GM23338 (cell line): ENCODE data around the gene NR3C1. TPM values are rescaled to one million over a fixed set of nuclear protein-coding genes. Genes with fewer than 3 reads are reported as not detected.

Experiments used
- ATAC-seq: fragments of 200-7000 bp; cut with Tn5 transposase; 3 replicates; pipeline ENCODE4 v1.9.1; 2020
- DNase-seq: peaks from one replicate; pipeline ENCODE4 v3.0.0-alpha.2; 2015; ENCODE audit warnings: low spot score
- H2AFZ ChIP-seq: fragments of 200-600 bp; sonication (generic); 2 replicates; pipeline ENCODE4 v1.8.0; 2016; ENCODE audit warnings: antibody characterized with exemption, mild to moderate bottlenecking, moderate library complexity
- H3F3A ChIP-seq: fragments of 200-600 bp; sonication (generic); replicated peaks from 2 replicates; pipeline ENCODE4 v1.8.0; 2017; ENCODE audit warnings: antibody characterized with exemption, mixed run types, low read depth
- H3K27ac ChIP-seq: fragments of 200-600 bp; sonication (generic); 2 replicates; pipeline ENCODE4 v1.6.1; 2016; ENCODE audit warnings: low read depth
- H3K27me3 ChIP-seq: fragments of 200-600 bp; sonication (generic); 2 replicates; pipeline ENCODE4 v1.8.0; 2016; ENCODE audit warnings: mild to moderate bottlenecking, mixed run types, moderate library complexity; ENCODE audit not compliant: insufficient read depth
- H3K36me3 ChIP-seq: fragments of 200-600 bp; sonication (generic); 2 replicates; pipeline ENCODE4 v1.8.0; 2016; ENCODE audit warnings: mild to moderate bottlenecking; ENCODE audit not compliant: insufficient read depth
- H3K4me1 ChIP-seq: fragments of 200-600 bp; sonication (generic); 2 replicates; pipeline ENCODE4 v1.8.0; 2016; ENCODE audit warnings: mild to moderate bottlenecking, moderate library complexity; ENCODE audit not compliant: insufficient read depth
- H3K4me2 ChIP-seq: fragments of 200-600 bp; sonication (generic); 2 replicates; pipeline ENCODE4 v1.7.1; 2017; ENCODE audit warnings: mixed run types
- H3K4me3 ChIP-seq: fragments of 200-600 bp; sonication (generic); 2 replicates; pipeline ENCODE4 v1.6.1; 2016; ENCODE audit warnings: mixed run types
- H3K79me2 ChIP-seq: fragments of 200-600 bp; sonication (generic); replicated peaks from 2 replicates; pipeline ENCODE4 v1.8.0; 2017; ENCODE audit warnings: mild to moderate bottlenecking; ENCODE audit not compliant: insufficient read depth
- H3K9me2 ChIP-seq: fragments of 200-600 bp; sonication (generic); 2 replicates; pipeline ENCODE4 v1.8.0; 2017; ENCODE audit not compliant: insufficient read depth
- H4K20me1 ChIP-seq: fragments of 200-600 bp; sonication (generic); replicated peaks from 2 replicates; pipeline ENCODE4 v1.8.0; 2017; ENCODE audit warnings: mild to moderate bottlenecking; ENCODE audit not compliant: insufficient read depth
- H3K27ac Mint-ChIP-seq: 2 replicates; pipeline ENCODE4 v1.8.0; 2020; ENCODE audit warnings: inconsistent platforms, mild to moderate bottlenecking, moderate library complexity, mixed read lengths
- H3K27me3 Mint-ChIP-seq: 3 replicates; pipeline ENCODE4 v1.8.0; 2022; ENCODE audit warnings: low read depth, mild to moderate bottlenecking, moderate library complexity, mixed read lengths, inconsistent platforms; ENCODE audit not compliant: insufficient read depth, poor library complexity
- H3K36me3 Mint-ChIP-seq: 3 replicates; pipeline ENCODE4 v1.8.0; 2021; ENCODE audit warnings: low read depth, mild to moderate bottlenecking, inconsistent platforms, moderate library complexity, mixed read lengths
- H3K4me1 Mint-ChIP-seq: 3 replicates; pipeline ENCODE4 v1.8.0; 2020; ENCODE audit warnings: mild to moderate bottlenecking, inconsistent platforms, mixed read lengths
- H3K4me3 Mint-ChIP-seq: 3 replicates; pipeline ENCODE4 v1.8.0; 2021; ENCODE audit warnings: moderate library complexity, mild to moderate bottlenecking, inconsistent platforms, mixed read lengths
- H3K9me3 Mint-ChIP-seq: 3 replicates; pipeline ENCODE4 v1.8.0; 2020; ENCODE audit warnings: moderate library complexity, mild to moderate bottlenecking, inconsistent platforms, mixed read lengths
- CREB1 ChIP-seq: fragments of 250-450 bp; sonication (Bioruptor Pico); IDR thresholded peaks from 2 replicates; pipeline ENCODE4 v1.5.0; 2020; ENCODE audit warnings: low read depth, mild to moderate bottlenecking, moderate library complexity
- EZH2 ChIP-seq: fragments of 200-600 bp; sonication (generic); IDR thresholded peaks from one replicate; pipeline ENCODE4 v1.8.0; 2017; ENCODE audit warnings: antibody characterized with exemption, mild to moderate bottlenecking, low read depth; ENCODE audit not compliant: unreplicated experiment
- EZH2phosphoT487 ChIP-seq: fragments of 200-600 bp; sonication (generic); IDR thresholded peaks from one replicate; pipeline ENCODE4 v1.8.1; 2018; ENCODE audit warnings: antibody characterized with exemption; ENCODE audit not compliant: unreplicated experiment
- JUNB ChIP-seq: IDR thresholded peaks from one replicate; pipeline ENCODE4 v1.6.1; 2016; ENCODE audit warnings: antibody characterized with exemption; ENCODE audit not compliant: unreplicated experiment
- NANOG ChIP-seq: IDR thresholded peaks from 2 replicates; pipeline ENCODE4 v1.6.1; 2016; ENCODE audit warnings: antibody characterized with exemption, borderline replicate concordance
- POLR2AphosphoS5 ChIP-seq: IDR thresholded peaks from 2 replicates; pipeline ENCODE4 v1.6.1; 2016; ENCODE audit warnings: antibody characterized with exemption, low read depth
- STAT1 ChIP-seq: IDR thresholded peaks from one replicate; pipeline ENCODE4 v1.6.1; 2016; ENCODE audit warnings: antibody characterized with exemption; ENCODE audit not compliant: unreplicated experiment
- ZNF114 ChIP-seq: fragments of 250-450 bp; sonication (Bioruptor Pico); IDR thresholded peaks from 2 replicates; pipeline ENCODE4 v1.5.0; 2020; ENCODE audit warnings: mild to moderate bottlenecking, moderate library complexity
- ZNF331 ChIP-seq: fragments of 250-450 bp; sonication (Bioruptor Pico); IDR thresholded peaks from 2 replicates; pipeline ENCODE4 v1.5.0; 2020; ENCODE audit warnings: low read depth, mild to moderate bottlenecking, moderate library complexity
- ZNF462 ChIP-seq: fragments of 250-450 bp; sonication (Bioruptor Pico); IDR thresholded peaks from 2 replicates; pipeline ENCODE4 v1.5.0; 2020; ENCODE audit warnings: mild to moderate bottlenecking, moderate library complexity
- polyA plus RNA-seq: library from polyadenylated mRNA; unstranded; fragments of >200 nt; fragmentation: Nextera tagmentation; extraction: Ambion mirVana; gene quantifications from 2 replicates; pipeline ENCODE4 v1.2.1, GENCODE V29; 2016
- total RNA-seq: library from RNA; depleted of rRNA; stranded (reverse); fragments of >200 nt; shearing (Covaris generic); gene quantifications from 2 replicates; pipeline ENCODE4 v1.2.3, GENCODE V29; 2014

NR3C1 gene
- total and polyA plus RNA-seq, 2 experiments from 2014 or later, result 1.2 to 4.6 TPM

- TF ChIP-seq ZNF462 (CRISPR knock-in tag), result no peak
- no peak for TF ChIP-seq CREB1 (CRISPR knock-in tag)
- no peak for TF ChIP-seq EZH2
- TF ChIP-seq ZNF114 (CRISPR knock-in tag), result no peak
- no peak for TF ChIP-seq NANOG
Observed at GRCh38 chr5:143374496-143375217, 28.8 kb downstream of the NR3C1 start (continued).

DNA sequence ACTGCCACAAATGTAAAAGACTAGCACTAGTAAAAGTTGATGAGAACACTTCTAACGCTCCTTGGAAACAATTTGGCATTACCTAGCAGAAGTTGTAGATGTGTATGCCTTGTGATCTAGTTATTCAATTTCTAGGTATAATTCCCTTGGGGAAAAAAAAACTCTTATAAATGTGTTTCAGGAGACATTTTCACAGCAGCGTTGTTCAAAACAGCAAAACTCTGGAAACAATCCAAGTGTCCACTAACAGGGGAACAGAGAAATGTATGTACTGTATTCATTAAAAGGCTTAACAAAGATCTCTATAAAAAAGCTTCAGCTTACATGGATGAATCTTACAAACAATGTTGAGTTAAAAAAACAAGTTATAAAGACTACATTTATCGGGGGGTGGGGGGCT lies 30.4 kb downstream of the NR3C1 start:
- Mint-ChIP-seq H3K4me1 (peaks cover 15% of the 10 kb centered on the region), H3K4me3 (no peak overlapping the region), H3K27me3 (no peaks in the 10 kb centered on the region), H3K36me3 (no peaks in the 10 kb centered on the region), H3K27ac (no peak overlapping the region), H3K9me3 (no peaks in the 10 kb centered on the region)
- Histone ChIP-seq H3K79me2 (no peaks in the 10 kb centered on the region), H3F3A (no peaks in the 10 kb centered on the region), H3K27me3 (no peaks in the 10 kb centered on the region), H3K4me2 (no peak overlapping the region), H4K20me1 (no peaks in the 10 kb centered on the region), H3K36me3 (no peaks in the 10 kb centered on the region), H3K27ac (no peak overlapping the region), H2AFZ (no peak overlapping the region), H3K4me3 (no peak overlapping the region), H3K4me1 (peaks cover 11% of the 10 kb centered on the region), H3K9me2 (no peaks in the 10 kb centered on the region)
- ATAC-seq, result no peak
- DNase-seq, result no peak
- TF ChIP-seq JUNB, result no peak
- no peak for TF ChIP-seq ZNF462 (CRISPR knock-in tag)
- TF ChIP-seq ZNF331 (CRISPR knock-in tag), result no peak
- no peak for TF ChIP-seq NANOG
- no peak for TF ChIP-seq STAT1
- no peak for TF ChIP-seq EZH2phosphoT487
- TF ChIP-seq EZH2, result no peak
- TF ChIP-seq CREB1 (CRISPR knock-in tag), result no peak
- no peak for TF ChIP-seq POLR2AphosphoS5
